Loucy (cell line): ENCODE results near the gene ERCC5.

Experiments
- CTCF ChIP-seq: fragments of 200-600 bp; sonication (generic); conservative IDR thresholded peaks from 2 replicates; pipeline ENCODE4 v1.5.1; 2014; ENCODE audit warnings: mild to moderate bottlenecking, antibody characterized with exemption, low read length
- EZH2phosphoT487 ChIP-seq: fragments of 200-600 bp; IDR thresholded peaks from 2 replicates; pipeline ENCODE4 v1.6.1; 2018; ENCODE audit warnings: antibody characterized with exemption, mild to moderate bottlenecking, moderate library complexity, borderline replicate concordance

GRCh38 chr13:102903659-102904407 is 58.0 kb downstream of the ERCC5 start:
- TF ChIP-seq CTCF = peak; percentile 72
- TF ChIP-seq EZH2phosphoT487 = no peak
